ENCODE measurements around the gene FRAT2. TPM values are rescaled to one million over a fixed set of nuclear protein-coding genes. Genes with fewer than 3 reads are reported as not detected.

Gene FRAT2
- total and polyA plus RNA-seq, 4 donors: 2.7 to 15.1 (median 11.7) TPM

- H3K4me3 ChIP-seq (ENCODE audit: low read depth in 1 of 3, low read length in 3 of 3): peak overlapping the region; percentile 52 to 90 (median 71)
- H3K27me3 ChIP-seq (ENCODE audit: control insufficient read depth in 4 of 4, insufficient read depth in 4 of 4, low read length in 3 of 4): no peaks in the 10 kb centered on the region
- peaks cover 0 to 30% (median 13%) of the 10 kb centered on the region in 4 donors for H3K4me1 ChIP-seq (ENCODE audit: control insufficient read depth in 4 of 4, insufficient read depth in 4 of 4, low read length in 3 of 4)
- TF ChIP-seq REST (IDR thresholded peaks at IDR 0.05) (no peak), CTCF (IDR thresholded peaks at IDR 0.05; ENCODE audit: low read depth, low read length, missing input control) (no peak), GABPA (IDR thresholded peaks at IDR 0.05 in 1 of 2, conservative IDR thresholded peaks at IDR 0.05 in 1 of 2) (no peak), SP1 (IDR thresholded peaks at IDR 0.05) (no peak), HNF4A (conservative IDR thresholded peaks at IDR 0.05) (no peak), FOXA2 (IDR thresholded peaks at IDR 0.05) (no peak), ATF3 (IDR thresholded peaks at IDR 0.05) (no peak), TAF1 (conservative IDR thresholded peaks at IDR 0.05) (peak; percentile 25), FOXA1 (IDR thresholded peaks at IDR 0.05) (no peak), RXRA (IDR thresholded peaks at IDR 0.05) (no peak), NR2F2 (IDR thresholded peaks at IDR 0.05) (peak; percentile 9), MAX (IDR thresholded peaks at IDR 0.05) (peak; percentile 18), EGR1 (IDR thresholded peaks at IDR 0.05; ENCODE audit: low read depth in 2 of 2) (peak in 1 of 2 donors; percentile 8), JUND (IDR thresholded peaks at IDR 0.05) (no peak), ZBTB33 (IDR thresholded peaks at IDR 0.05) (no peak), YY1 (IDR thresholded peaks at IDR 0.05) (no peak), HNF4G (IDR thresholded peaks at IDR 0.05) (peak; percentile 18), RAD21 (IDR thresholded peaks at IDR 0.05) (no peak)
- peak overlapping the region; percentile 85 to 94 for H3K9ac ChIP-seq (ENCODE audit: low read depth in 1 of 2, low read length in 2 of 2)
- no peaks in the 10 kb centered on the region for H3K36me3 ChIP-seq (ENCODE audit: control insufficient read depth in 4 of 4, insufficient read depth in 3 of 4, low read depth in 1 of 4, low read length in 3 of 4)
- no peaks in the 10 kb centered on the region for H3K9me3 ChIP-seq (ENCODE audit: control insufficient read depth in 4 of 4, low read length in 3 of 4)
- H3K27ac ChIP-seq (ENCODE audit: low read depth in 1 of 2, low read length in 2 of 2): peak overlapping the region; percentile 98 to 100
- 7% methylated on average over 24 of the region's 24 CpGs for WGBS
- DNase-seq (ENCODE audit: low spot score): no peak
Measured at GRCh38 chr10:97320480-97321031, 14.0 kb downstream of the FRAT2 start.
